NCI-H82 treated with DMSO at 0.1 percent for 48 hours (cell line): Measurements from ENCODE around the gene GDPD4.
"Not testable (repeated sequence)": the region's sequence is repeated elsewhere in the genome, so short reads cannot be mapped to it uniquely, and the experiment has no call there.

ENCODE experiments used
- DNase-seq: peaks from one replicate; lab custom pipeline; 2025; ENCODE audit not compliant: unreplicated experiment; lab: John Stamatoyannopoulos, UW

The GDPD4 gene

GRCh38 chr11:77301510-77301909 lies at the start of gene GDPD4:
TSS of gene GDPD4 (minus strand) at chr11:77301686. CDS start at chr11:77285137, 16,549 bp downstream.
- no peak for DNase-seq

DNA sequence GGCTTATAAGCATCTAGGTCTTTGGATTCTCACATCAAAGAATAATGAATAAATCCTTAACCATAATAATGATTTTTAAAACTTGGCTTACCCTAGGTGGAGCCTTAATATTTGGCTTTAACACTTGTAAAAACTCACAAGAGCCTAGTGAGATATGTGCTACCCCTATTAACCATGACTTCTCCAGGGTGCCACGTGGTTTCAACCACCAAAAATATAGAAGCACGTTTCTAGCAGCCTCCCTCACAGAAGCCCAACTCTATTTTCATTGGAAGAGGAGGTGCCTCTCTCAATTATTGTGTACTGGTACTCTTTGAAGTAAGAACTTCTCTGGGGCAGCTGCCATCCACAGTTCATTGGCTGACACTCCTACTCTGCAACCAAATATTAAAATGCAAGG lies 46.5 kb upstream of the GDPD4 start:
- no peak for DNase-seq

DNA sequence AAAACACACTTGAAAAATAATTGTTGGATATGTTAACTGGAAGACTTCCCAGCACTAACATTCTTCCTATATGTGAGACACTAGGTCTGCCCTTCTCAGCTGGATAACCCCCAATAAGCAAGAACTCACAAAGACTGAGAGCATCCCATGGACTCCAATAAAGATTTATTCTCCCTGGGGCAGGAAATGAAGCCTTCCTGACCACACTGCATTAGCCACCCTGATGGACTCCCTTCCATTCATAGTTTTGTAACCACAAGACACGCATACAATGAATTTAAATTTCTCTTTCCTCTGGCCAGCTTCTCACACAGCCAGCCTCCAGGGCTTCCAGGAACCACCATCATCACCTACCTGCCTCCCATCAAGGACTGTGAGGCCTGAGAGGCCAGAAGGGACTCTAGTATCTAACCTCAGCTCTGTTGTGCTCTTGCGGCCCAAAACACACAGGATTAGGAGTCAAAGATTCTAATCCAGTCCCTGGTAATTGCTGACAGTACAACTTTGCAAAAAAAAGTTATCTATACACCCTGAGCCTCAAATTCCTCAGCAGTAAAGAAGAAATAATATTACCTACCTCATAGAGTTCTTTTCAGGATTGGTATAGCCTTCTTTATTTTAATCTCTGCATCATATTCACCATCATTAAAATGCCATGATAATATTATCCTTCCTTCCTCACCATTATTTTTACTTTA lies 45.6 kb upstream of the GDPD4 start:
- no peak for DNase-seq

DNA sequence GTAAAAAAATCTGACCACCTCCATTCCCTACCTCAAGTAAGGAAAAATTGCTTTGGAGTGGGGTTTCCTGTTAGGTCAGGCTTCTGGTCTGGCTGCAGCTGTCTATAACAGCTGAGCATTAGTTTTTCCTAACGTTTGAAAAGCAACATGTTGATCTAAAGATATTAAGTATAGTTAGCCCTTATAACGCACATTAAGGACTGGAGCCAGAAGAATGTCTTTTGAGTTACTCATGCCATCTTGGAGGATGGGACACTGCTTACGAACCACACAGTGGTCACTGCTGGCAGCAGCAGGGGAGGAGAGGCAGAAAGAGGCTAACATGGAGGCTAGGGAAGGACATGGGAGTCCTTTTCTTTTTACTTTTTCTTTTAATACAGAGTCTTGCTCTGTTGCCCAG lies 44.1 kb upstream of the GDPD4 start:
- no peak for DNase-seq

DNA sequence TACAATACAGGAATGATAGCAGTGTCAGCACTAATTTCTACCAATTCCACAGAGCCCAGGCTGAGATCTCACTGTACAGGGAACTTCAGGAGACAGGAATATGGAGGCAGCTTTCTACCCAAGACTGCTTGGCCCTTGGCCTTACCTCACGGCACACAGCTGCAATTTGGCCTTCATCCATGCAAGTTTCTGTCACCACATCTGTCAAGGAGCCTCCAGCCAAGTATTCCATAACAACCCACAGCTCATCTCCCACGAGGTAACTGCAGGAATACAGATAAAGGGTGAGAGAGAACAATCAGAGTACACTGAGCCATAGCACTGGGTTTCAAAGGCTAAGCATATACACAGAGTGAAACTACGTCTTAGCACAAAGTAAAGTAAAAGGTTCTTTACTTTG lies 39.0 kb upstream of the GDPD4 start:
- DNase-seq = no peak

DNA sequence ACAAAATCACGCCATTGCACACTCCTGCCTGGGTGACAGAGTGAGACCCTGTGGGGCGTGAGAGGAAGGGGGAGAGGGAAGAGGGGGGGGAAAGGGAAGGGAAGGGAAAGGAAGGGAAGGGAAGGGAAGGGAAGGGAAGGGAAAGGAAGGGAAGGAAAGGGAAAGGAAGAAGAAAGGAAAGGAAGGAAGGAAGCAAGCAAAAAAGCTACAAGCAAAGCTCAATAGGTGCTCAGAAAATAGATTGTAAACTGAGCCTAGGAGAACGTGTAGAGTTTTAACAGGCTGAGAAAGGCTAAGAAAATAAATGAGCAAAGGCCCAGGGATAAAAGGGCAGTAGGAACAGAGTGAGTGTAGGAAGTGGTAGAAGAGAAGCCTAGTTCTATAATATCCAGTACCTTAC lies 30.8 kb upstream of the GDPD4 start:
- DNase-seq = no peak

GRCh38 chr11:77325159-77325558 lies 23.7 kb upstream of the GDPD4 start:
- DNase-seq = no peak

- DNase-seq = no peak
Measured at GRCh38 chr11:77324508-77324907, 23.0 kb upstream of the GDPD4 start.

DNA sequence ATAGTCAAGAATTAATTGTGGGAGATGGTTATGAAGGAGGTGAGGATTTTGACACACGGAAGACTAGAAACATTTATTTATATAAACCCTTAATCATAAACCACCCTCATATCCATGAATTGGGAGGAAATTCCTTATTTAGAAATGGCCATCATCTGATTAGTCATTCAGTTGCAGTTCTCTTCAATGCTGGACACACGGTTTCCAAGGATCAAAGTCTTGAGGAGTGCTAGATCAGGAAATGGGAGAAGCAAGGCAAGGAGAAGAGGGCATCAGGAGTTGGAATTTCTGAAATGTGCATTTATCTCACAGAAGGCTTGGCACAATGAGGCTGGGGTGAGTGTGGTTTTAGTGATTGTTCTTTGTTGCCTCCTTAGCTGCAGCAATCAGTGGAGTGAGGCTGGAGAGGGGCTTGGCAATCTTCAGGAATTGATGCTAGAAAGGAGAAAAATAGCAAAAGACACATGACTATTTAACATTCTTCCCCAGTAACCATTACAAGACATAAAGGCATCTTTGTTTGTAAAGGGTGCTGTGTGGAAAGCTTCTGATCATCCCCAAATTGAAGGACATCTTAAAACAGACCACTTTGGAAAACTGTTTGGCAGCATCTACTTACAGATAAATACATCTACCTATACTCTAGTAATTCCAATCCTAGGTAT lies 21.6 kb upstream of the GDPD4 start:
- DNase-seq = no peak

- DNase-seq = no peak
Measured at GRCh38 chr11:77322506-77322905, 21.0 kb upstream of the GDPD4 start.

- DNase-seq = no peak
Measured at GRCh38 chr11:77320351-77320750, 18.9 kb upstream of the GDPD4 start.

- no peak for DNase-seq
Measured at GRCh38 chr11:77318600-77318999, 17.1 kb upstream of the GDPD4 start.

DNA sequence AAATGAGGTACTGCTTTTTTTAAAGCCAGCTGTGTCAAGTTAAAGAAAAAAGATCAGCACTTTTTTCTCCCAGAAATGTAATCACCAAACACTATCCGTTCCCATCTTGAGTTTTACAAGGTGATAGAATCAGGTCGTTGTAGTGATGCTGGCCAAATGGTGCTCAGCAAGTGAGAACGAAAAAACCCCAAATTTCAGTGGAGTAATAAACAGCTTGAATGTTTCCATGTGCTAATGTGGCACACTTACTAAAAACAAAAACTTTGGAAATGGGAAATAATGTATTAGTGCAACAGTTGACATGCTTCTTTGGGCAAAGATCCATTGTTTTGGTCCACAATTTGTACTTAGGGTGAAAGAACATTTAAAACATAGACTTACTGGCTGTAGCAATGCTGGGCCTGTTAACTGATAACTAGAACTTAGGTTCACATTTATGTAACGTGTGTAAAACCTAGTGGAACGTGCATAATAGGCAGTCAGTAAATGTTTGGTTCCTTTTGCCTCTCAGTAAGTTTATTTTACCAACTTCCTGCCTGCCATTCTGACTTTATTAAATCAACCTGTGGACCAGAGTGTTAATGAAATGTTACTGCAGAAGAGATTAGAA lies 15.4 kb upstream of the GDPD4 start:
- no peak for DNase-seq

- DNase-seq = no peak
Measured at GRCh38 chr11:77312107-77312506, 10.6 kb upstream of the GDPD4 start.

DNA sequence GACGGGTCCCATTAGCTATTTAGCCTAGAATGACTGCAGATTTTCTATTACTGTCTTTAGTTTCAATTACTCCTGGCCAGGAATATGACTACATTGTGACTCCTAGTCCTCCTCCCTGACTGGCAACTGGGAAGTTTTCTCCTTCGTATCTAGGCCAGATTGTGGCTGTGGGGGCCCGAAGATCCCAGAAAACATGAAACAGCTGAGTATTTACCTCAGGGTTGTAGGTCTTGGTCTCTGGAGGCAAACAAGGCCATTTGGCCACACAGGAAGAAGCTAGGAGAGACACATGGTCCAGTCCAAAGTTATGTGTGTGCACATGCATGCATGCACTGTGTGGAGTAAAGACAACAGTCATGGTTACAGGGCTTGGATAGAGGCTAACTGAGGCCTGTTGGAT lies 10.2 kb upstream of the GDPD4 start:
- DNase-seq = no peak

- no peak for DNase-seq
Measured at GRCh38 chr11:77310721-77311120, 9.2 kb upstream of the GDPD4 start.

GRCh38 chr11:77309401-77310085 lies 8.1 kb upstream of the GDPD4 start:
- no peak for DNase-seq

GRCh38 chr11:77308838-77309237 lies 7.4 kb upstream of the GDPD4 start:
- DNase-seq = no peak

DNA sequence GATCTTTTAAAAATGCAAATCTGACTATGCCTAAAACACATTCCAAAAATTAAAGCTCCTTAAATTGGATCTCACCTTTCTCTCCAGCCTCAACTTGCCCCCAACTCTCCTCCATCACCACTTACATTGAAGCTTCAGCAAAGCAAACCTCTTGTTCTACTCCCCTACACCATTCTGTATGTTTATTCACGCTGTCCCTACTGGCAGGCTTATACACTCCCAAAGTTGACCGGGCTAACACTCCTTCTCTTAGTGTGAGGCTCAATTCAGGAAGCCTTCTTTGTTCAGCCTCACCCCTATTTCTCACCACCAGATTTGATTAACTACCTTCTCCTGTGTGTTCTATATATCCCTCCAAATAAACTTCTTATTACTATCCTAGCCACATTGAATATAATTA lies 1.8 kb upstream of the GDPD4 start:
- DNase-seq = no peak

GRCh38 chr11:77302752-77303151 lies 1.3 kb upstream of the GDPD4 start:
- no peak for DNase-seq

DNA sequence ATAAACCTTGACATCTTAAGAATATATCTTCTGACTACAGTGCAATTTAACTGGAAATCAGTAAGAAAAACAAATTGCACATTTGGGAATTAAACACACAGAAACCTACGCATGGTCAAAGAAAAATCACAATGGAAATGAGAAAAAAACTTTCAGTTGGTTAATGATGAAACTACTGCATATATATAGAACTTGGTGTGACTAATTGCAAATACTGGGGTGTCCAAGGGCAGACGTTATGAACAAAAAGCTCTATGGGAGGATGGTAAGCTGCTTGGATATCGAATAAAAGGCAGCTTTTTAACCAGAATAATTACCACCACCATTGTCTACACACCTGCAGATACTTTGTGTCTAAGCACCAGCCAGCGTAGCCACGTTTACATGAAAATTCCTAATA lies 791 bp downstream of the GDPD4 start:
- no peak for DNase-seq

DNA sequence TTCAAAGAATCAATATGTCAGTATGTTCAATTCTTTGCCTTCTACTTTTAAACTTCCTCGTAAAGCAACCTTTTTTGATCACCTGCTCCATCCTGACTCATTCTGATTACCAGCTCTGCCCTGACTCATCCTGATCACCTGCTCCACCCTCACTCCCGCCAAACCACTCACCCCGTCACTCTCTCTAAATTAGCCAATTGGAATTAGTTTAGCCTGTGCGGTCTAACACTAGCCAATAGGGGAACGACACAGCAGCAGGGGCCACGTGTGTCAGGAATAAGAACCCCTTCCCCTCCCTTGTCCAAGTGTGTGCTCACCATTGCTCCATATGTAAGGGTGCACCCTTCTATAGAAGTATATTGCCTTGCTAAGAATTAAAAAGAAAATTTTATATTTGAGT lies 1.5 kb downstream of the GDPD4 start:
- DNase-seq = not testable (repeated sequence)
